NCI-H128 (cell line): Measurements from ENCODE around the gene MTX1.
A peak's percentile ranks its signal among the peaks of the same experiment; 100 is the strongest.
"Not testable (repeated sequence)": the region's sequence is repeated elsewhere in the genome, so short reads cannot be mapped to it uniquely, and the experiment has no call there.

Source experiments
- DNase-seq: peaks from one replicate; lab custom pipeline; 2025; ENCODE audit not compliant: unreplicated experiment; lab: John Stamatoyannopoulos, UW

MTX1 gene

DNA sequence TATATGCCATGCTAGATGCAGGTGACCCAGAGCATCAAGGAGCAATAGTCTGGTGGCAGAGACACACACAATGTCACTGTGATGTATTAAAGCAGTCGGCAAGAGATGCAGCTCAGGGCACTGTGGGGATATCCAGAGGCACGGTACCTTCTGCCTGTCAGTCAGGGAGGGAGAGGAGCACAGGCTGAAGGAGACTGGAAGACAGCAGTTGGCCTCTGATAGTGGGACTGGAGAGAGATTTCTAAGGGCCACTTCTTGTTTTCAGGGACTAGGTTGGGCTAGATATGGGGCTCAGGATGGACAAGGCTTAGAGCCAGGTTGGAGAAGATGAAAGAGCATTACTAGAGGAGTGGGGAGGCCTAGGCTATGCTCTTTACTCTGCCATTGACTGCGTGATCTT lies 22.8 kb downstream of the MTX1 start:
- DNase-seq = not testable (repeated sequence)

DNA sequence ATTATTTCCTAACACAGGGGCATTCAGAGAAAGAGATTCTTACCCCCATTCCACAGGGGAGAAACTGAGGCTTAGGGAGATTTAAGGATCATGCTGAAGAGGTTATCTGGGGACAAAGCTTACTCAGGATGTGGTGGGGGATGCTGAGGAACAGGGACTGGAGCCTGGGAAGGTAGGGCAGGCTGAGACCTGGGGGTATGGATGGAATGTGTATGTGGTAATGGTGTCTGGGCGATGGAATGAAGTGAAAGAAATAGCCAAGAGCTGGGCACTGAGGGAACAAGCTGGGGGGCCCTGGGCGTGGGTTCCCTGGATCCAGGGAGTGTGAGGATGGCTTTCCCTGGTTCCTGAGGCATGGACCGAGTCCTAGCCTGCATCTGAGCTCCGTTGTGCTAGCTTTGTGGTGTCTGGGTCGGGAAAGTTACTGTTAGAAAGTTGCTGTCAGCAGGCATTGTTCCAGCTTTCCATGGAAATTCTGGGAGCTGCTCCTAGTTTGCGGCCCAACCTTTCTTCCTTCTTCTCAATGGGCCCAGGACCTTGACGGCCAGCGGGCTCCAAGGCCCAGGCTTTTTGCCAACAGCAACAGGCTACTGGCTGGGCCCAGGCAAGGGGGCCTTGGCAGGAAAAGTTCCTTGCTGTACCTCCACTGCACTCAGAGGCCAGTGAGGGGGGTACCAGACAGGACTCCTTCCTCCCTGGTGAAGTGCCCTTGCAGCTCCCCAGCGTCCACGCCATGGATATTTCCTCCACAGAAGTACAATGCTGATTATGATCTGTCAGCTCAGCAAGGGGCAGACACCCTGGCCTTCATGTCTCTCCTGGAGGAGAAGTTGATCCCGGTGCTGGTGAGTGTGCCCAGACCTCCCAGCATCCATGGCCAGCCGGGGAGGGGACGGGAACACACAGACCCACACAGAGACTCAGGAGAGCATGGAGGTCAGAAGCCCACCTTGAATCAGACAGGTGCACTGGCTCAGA lies 23.8 kb downstream of the MTX1 start:
- not testable (repeated sequence) for DNase-seq

DNA sequence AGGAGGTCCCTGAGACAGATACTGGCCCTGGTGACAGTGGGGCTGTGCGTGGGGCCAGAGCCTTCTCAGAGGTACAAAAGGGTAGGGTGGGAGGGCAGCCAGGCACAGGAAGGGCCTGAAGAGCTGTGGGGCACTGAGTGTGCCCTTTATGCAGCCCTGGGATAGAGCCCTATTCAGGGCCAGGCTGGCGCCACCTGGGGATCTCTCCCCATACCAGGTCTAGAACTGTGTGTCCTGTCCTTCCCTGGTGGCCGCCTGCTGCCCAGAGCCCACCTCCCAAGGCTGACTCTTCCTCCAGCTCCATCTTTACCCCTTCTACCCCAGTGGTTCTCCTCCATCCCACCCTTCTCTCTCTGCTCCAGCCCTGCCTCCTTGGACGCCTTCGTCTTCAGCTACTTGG lies 25.0 kb downstream of the MTX1 start:
- DNase-seq = not testable (repeated sequence)

DNA sequence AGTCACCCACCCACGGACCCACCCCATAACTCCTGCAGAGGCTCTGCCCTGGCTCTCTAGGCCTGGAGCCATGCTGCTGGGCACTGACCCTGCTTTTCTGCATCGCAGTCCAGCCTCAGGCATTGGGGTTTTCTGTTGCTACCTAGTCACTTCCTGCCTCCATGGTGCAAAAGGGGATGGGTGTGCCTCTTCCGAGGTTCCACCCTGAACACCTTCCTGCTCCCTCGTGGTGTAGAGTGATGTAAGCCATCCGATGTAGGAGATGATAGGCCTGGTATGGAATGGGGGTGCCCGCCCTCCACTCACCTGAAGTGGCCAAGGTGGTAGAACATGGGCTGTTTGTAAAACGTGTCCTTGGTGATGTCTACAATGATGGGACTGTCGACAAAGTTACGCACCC lies 26.9 kb downstream of the MTX1 start:
- not testable (repeated sequence) for DNase-seq

DNA sequence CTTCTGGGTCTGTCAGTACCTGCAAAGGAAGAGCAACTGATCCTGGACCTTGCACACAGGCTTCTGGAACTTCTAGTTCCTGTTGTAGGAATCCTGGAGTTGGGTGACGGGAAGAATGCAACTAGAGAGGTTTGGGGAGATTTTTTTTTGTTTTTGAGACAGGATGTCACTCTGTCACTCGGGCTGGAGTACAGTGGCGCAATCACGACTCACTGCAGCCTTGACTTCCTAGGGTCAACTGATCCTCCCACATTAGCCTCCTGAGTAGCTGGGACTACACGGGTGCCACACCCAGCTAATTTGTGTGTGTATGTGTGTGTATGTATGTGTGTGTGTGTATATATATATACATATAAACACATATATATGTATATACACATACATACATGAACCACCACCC lies 28.0 kb downstream of the MTX1 start:
- no peak for DNase-seq

DNA sequence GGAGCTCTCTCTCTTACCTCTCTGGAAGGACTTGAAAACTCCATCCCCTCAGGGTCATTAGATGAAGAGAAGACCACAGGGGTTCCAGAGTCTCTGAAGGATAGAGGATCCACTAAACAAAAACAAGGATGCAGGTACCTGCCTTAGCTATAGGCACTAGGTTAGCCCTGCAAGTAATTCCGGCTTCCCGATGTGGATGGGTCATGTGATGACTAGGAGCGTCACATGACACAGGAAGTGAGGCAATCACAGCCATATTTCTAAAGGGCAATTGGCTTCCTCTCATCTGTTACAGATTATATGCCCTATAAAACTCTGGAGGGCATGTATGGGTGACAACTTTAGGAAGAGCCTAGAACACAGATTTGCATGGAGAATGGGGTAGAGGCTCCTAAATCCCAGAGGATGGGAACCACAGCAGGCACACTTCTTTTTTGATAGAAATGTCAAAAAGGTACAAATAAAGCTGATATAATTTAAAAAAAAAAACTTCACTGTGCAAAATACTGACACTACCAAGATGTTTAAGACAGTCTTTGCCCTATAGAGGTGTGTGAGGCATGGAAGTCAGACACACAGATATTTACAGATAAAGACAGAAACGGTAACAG lies 32.7 kb downstream of the MTX1 start:
- peak; percentile 67 for DNase-seq

DNA sequence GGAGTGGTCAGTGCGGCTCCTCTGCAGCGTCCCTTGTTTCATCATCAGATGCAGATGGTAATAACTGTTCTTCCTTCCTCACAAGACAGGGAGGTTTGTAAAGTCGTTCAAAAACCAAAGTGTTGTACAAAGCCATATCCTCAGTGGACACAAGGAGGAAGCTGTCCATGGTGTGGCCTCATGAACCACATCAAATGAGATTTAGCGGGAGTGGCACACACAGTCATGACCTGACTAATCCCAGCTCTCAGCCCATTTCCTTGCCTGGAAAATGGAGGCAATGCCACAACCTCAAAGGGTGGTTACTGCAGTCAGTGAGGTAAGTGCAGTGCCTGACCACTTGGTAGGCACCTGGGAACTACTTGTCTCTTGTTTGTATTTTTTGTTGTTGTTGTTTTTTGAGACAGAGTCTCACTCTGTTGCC lies 33.4 kb downstream of the MTX1 start:
- no peak for DNase-seq

DNA sequence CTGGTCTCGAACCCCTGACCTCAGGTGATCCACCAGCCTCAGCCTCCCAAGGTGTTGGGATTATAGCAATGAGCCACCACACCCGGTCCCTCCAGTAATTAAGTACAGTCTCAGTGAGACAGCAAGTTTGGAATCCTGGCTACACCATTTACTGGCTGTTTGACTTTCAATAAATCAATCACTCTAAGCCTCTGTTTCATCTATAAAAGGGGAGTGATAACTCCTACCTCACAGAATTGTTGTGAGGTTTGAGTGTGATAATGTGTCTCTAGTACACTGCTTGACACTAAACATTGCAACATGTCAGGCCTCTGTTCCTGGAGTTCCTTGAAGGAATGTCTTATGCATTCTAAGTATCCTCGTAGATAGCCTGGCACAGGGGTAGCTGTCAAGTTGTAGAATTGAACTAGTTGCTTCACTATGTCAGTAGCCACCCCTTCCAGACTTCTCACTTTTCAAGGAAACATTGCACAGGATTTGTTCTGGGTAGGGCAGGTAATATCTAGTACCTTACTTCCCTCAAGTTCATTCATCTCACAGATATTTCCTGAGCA lies 34.4 kb downstream of the MTX1 start:
- DNase-seq = no peak

DNA sequence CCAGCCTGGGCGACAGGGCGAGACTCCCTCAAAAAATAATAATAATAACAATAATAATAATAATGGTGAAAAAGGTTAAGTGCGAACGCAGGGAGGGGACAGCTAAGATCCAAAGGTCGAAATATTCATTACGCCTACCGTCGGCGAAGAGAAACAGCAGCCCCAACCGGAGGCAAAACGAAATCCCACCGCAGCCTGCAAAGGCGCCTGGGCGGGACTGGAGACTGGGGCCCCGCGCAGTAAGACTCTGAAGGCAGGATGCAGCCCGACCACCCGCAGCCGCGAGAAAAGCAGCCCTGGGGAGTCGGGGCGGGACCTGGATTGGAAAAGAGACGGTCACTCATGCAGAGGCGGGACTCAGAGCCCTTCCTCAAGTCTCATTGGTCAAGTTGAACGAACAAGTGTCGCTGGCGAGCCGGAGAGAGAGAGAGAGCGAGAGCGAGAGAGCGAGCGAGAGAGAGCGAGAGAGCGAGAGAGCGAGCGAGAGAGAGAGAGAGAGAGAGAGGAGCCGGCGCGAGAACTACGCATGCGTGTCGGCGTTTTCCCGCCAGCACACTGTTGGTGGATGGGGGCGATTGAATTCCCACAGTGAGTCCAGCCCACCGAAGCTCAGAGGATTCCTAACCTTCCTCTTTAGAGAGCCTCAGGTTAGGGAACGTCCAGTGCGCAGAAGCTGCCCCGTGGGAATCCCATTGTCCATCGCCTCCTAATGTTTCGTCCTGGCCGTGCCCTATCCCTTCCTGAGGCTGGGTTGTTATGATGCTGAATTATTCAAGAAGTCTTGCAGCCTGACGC lies 36.1 kb downstream of the MTX1 start:
- peak; percentile 99 for DNase-seq

DNA sequence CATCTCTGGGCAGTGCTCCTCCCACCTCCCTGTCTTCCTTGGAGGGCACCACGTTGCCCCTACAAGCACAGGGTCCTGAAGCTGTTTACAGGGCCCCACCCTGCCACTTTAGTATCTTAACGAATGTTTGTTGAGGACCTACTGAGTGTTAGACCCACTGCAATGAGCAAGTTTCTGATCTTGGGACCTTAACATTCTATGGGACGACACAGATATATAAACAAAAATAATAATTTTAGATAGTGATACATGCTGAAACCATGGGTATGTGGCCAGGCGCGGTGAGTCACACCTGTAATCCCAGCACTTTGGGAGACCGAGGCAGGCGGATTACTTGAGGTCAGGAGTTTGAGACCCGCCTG lies 36.6 kb downstream of the MTX1 start:
- no peak for DNase-seq

DNA sequence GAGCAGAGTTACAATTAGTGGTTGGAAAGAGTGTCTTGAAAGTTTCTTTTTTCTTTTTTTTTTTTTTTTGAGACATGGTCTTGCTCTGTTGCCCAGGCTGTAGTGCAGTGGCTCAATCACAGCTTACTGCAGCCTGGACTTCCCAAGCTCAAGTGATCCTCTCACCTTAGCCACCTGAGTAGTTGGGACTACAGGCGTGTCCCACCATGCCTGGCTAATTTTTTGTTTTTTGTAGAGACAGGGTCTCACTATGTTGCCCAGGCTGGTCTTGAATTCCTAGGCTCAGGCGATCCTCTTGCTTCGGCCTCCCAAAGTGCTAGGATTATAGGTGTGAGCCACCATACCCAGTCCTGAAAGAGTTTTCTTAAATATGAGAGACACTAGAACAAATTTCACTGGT lies 38.3 kb downstream of the MTX1 start:
- not testable (repeated sequence) for DNase-seq

DNA sequence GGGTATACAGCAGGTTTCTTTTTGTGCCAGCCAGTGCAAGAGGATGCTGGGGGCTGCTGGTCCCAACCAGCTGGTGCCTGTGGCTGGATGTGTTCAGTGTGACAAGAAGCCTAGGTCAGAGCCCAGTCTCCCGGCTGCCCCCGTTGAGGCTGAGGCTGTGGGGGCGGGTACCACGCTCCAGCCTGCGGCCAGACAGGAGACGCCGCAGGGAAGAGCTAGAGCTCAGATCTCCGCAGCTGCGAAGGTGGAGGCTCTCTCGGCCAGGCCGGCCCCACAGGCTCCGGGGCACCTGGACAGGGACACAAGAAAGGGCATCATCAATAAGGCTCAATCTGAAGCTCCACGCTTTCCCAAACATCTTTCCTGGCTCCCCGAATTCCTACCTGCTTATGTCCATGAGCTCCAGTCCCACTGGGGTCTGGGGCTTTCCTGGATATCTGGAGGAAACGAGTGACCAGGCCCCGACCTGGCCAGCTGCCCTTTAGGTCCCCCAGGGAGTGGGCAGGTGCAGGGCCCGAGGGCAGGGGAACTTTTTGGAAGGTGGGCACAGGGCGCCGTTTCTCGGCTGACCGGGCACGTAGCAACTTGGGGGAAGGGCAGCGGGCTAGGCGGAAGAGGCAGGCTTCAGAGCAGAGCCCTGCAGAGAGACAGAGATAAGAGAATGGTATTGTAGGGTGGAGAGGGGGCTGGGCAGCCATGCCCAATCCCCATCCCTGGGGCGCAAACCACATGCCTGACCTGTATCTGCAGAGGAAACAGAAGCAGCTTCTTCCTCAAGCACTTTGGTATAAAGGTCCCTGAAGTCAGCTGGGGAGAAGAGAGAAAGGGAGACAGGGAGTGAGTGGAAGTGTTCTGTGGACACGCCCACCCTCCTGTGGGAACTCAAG lies 39.4 kb downstream of the MTX1 start:
- DNase-seq = no peak

DNA sequence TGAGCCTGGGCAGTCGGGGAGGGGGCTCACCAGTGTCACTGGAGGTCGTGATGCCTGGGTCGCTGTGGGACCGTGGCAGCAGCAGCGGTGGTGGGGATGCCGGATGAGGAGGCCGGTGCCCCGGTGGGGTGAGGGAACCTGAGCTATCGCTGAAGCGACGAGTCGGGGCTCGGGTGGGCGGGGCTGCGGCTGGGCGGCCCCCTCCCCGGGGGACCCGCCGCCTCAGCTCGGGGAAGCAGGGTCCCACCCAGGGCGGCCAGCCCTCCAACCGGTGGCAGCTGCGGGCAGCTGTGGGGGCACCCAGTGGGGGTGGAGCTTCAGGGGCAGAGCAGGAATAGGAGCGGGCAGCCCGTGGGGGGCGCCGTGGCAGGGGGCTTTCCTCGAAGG lies 41.7 kb downstream of the MTX1 start:
- DNase-seq = no peak

DNA sequence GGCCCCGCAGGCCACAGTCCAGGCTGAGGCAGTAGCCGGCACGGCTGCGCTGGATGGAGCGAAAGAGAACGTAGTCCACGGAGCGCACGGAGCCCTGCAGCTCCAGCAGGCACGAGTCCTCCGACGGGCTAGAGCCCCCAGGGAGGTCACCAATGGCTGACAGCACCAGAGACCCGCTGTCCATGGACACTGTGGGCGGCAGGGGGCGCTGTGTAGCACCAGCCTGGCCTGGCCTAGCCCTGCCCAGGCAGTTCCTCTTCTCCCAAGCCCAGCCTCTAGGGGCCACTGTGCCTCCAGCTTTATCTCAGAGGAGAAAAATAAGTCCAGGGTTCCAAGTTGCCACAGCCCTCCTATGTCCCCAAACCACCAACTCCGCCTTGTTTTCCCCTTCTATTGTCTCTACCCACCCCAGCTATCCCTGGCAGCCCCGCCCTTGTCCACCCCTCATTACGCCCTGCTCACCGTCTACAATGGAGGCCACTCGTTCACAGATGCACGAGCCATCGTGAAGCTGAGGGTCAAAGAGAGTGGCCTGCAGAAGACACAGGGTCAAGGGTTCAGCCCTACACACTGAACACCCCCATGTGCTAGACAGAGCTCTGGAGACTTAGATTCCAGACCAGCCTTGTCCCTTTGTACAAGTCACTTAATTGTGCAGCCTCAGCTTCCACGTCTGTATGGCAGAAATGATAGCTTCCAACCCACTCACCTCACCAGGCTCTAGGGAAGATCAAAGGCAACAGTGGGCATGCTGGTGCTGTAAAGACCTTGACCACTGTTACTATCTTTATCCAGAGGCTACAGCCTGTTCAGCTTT lies 42.3 kb downstream of the MTX1 start:
- DNase-seq = peak; percentile 91

DNA sequence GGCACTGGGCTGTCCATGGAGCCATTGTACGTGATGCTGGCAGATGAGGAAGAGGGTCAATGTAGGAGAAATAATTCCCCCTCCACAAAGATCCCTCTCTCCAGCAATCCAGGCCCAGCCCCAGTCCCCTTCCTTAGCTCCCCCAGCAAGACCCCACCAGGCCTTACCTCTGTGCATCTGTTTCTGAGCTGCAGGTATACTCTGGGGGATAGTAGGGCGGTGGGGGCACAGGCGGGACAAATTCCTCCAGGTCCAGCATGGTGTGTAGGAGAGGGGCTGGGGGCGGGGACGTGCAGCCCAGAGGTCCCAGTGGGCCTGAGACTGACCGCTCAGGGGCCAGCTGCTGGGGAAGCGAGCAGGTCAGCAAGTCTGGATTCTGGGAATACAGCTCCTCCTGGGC lies 43.1 kb downstream of the MTX1 start:
- no peak for DNase-seq

DNA sequence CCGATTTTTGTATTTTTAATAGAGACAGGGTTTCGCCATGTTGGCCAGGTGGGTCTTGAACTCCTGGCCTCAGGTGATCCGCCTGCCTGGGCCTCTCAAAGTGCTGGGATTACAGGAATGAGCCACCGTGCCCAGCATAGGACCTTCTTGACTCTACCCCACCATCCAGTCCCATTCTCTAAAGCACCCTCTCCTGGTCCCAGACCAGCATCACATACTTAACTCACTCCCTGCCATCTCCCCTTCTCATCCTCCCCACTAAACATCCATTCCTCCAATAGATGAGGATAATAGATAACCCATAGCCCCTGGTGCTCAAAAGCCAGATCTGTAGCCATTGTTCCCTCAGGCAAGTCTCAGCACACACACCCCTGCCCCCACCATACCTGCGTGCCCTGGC lies 44.7 kb downstream of the MTX1 start:
- no peak for DNase-seq

DNA sequence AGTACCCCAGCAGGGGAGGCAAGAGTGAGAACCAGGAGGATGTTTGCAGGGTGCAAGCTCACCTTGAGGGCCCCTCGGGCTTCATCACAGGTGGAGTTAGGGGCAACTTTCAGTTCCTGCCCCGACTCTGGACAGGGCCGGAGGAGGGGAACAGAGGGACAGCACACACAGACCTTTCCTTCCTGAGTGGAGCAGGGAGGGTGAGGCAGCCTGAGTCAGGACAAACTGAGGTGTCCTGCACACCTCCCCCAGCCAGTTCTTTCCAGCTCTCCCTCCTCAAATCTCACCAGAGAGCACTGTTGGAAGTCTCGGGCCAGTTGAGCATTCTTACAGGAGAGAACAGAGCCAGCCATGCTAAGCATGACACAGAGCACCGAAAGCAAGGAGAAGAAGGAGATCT lies 45.3 kb downstream of the MTX1 start:
- DNase-seq = no peak

DNA sequence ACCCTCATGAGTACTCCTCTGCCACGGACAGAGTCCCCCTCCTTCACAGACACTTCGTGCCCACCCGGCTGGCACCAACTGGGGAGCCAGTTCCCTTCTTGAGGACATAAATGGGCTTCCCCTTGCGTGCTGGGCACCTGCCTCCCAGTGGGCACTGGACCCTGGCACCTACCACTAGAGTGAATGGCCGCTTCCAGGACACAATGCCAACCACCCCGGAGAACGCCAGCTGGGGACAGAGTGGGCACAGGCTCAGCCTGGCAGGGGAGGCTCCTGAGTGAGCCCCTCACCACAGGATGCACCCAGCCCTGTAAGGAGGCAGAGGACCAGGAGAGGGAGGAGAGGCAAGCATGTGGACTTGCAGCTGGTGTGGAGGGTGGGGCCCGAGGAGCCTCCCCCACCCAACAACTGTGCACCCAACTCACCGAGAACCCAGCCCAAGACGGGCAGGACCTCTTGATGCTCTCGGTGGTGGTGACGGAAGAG lies 45.8 kb downstream of the MTX1 start:
- DNase-seq = no peak

DNA sequence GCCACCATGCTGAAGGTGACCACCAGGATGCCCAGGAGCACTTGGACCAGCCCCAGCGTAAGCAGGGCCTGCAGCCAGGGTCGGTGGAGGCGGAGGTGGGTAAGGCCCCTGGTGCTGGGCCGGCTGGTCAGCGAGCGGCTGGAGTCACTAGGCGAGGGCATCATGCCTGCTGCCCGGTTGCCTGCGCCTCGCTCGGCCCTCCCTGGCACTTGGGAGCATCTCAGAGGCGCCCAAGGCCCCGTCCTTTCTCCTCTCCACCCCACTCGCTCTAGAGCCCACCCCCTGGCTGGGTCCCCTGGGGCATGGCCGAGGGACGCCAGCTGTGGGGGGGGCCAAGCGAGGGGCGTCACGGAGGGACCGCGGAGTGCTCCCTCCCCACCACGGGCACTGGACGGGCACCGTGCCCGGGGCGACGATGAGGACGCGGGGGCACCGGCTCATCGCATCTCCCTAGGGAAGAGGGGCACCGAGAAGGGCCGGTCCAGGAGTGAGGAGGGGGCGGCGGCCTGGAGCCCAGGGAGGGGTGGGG lies 46.3 kb downstream of the MTX1 start:
- DNase-seq = no peak
